Stimulated activated CD4-positive, alpha-beta T cell treated with anti-CD3 and anti-CD28 coated beads, Interleukin-2, amount 100 ng/mL, for 48 hours (primary cell): ENCODE results near the gene ALDH1A1.
"Not testable (repeated sequence)": the region's sequence is repeated elsewhere in the genome, so short reads cannot be mapped to it uniquely, and the experiment has no call there.

Experiments
- DNase-seq, 2 donors: peaks; one replicate each; pipeline ENCODE4 v3.0.0-alpha.2; 2020

ALDH1A1 gene

DNA sequence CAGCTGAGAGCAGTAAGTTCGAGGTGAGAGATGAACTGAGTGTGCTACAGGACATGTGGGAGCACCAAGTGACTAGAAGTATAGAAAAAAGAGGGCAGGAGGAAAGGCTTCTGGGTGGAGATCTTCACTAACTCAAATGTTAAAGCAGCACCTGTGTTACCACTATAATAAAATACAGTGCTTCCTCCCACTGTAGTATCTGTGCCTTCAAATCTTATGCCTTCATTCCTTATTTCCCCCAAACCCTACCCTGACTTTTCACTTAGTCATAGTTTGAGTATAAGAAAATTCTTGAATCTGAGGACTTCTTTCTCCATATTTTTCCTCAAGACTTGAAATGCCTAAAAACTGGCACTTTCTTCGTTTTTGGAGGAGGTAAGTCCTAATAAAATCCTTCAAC lies 61.8 kb downstream of the ALDH1A1 start:
- DNase-seq = no peak

DNA sequence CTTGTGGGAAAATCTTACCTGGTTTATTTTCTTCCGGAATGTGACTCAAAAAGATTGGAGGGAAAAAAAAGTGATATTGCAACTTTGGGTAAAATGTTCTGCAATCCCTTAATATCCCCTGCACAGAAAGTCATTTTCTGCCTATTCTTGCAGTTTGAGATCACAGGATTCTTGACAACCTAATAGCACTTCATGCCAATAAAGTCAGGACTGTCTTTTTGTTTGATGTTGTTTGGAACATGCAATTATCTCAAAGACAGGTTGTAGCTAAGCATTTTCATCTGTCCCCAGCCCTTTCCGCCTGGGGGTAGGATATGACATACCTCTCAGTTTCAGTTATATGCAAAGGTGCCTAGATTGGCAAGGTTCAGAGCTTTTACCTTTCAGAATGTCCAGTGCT lies 63.9 kb downstream of the ALDH1A1 start:
- no peak for DNase-seq

DNA sequence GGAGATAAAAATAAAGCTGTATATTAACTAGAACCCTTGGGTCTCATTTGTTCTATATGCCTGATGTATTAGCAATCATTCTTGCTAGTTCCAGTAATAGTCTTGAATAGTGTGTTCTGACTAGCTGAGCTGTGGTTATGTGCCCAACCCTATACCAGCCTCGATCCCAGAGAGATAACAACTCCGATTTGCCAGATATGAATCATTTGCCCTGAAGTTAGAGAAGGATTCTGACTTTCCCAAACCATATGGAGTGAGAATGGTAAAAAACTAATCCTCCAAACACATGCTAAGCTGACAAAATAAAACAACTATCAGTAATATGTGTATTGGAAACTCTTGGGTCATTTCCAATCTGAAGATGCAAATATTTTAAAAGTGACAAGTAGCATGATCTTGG lies 64.8 kb downstream of the ALDH1A1 start:
- DNase-seq = no peak

DNA sequence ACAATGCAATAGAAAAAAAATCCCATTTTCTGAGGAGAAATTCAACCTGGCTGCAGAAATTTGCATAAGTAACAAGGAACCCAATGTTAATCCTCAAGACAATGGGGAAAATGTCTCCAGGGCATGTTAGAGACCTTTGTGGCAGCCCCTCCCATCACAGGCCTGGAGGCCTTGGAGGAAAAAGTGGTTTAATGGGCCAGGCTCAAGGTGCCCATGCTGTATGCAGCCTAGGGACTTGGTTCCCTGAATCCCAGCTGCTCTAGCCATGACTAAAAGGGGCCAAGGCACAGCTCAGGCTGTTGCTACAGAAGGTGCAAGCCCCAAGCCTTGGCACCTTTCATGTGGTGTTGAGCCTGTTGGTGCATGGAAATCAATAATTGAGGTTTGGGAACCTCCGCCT lies 66.5 kb downstream of the ALDH1A1 start:
- no peak for DNase-seq

DNA sequence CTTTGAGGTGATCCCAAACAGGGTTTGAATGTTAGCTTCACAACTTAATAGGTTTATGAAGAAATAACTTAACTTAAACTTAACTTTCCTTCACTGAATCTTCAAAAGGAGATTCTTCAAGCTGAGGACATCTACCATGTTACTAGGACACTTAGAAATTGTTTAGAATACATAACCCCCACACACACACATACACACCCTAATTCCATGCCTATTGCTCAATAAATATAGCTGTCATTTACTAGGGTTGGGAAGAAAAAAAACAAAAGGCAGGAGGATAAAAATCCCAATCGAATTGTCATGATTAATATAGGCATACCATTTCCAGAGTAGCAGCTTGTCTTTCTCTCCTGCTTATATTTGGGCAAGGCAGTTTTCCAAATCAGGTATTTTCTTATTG lies 68.3 kb downstream of the ALDH1A1 start:
- no peak for DNase-seq

DNA sequence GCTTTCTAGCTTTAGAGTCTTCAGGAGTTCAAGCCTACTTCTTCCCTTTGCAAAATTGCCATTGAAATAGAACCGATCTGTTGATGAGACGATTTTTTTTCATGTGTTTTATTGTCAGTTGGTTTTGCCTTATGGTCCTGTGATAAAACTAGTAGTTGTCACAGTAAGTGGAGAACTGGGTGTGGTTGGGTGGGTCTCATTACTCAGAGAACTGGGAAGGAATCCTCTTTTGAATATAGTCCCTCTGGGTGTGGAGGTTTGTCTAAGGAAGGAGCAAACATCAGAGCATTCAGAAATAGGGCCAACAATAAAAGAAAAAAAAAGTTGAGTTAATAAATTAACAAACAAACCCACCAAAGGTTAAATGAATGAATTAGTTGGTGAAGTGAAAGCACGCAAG lies 69.0 kb downstream of the ALDH1A1 start:
- no peak for DNase-seq

DNA sequence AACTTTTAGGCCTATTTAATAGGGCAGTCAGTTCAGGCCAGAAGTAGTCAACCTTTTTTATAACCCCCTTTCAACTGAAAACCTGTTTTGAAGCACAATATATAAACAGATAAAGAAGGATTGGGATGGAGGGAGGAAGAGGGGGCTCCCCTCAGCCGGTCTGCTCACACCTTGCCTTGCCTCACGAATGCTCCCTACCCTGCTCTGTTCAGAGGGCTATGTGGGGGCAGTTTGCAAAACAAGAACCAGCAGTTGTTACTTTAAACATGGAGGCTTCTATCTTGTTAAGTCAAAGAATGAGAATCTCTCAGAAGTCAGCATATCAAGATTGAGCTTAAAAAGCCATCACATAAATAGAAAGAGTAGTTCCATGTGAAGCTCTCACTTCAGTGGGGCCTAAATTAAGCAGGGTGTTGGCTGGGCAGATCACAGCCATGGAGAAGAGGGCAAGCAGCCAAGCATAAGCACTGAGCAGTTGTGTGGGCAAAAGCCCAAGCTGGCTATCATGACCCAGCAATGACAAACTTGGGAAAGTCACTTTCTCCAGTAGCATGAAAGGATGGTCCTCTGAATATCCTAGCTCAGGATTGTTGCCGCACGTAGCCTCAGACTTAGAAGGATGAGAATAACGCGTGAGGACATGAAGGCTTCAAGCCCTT lies 70.6 kb downstream of the ALDH1A1 start:
- DNase-seq = no peak

DNA sequence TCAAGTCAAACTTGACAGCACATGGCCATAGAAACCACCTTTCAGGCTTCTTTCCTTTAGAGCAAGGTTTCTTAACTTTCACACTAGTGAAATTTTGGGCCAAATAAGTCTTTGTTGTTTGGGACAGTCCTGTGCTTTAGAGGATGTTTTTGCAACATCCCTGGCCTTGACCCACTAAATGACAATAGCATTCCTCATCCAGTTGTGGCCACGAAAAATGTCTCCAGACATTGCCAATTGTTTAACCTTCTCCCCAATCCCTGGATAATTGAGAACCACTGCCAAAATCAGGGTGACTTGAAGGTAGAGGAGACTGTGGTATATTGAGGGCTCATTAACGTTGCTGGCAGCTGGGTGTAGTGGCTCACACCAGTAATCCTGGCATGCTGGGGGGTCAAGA lies 72.0 kb downstream of the ALDH1A1 start:
- DNase-seq = no peak

DNA sequence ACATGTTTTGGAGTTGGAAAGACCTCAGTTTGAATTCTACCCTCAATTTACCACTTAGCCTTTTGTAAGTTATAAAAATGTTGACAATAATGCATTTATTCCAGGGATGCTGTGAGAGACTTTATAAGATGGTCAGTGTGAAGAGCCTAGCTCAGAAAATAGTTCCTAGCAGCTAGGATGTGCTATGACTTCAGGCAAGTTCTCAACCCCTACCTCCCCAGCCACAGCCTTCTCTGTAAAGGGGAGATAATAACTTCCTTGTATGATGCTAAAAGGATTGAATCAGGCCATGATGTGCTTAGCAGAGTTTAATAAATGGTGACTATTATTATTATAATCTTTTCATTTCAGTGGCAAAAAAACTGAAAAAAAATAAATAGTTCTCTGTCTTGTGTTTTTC lies 77.6 kb downstream of the ALDH1A1 start:
- no peak for DNase-seq

DNA sequence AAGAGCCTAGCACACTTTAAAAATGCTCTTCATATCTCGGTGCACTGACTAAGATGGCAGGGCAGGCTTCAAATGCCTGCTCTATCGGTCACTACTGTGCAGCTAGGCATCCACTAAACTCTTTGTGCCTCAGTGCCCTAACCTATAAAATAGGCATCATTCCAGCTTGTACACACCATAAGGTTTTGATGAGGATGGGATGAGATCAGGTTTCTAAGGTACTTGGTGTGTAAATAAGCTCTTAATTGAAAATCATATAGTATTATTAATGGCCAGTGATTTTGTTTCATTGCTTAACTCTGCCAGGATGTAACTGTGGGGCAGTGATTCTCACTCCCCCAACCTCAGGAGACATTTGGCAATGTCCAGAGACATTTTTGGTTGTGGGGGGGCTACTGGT lies 78.5 kb downstream of the ALDH1A1 start:
- no peak for DNase-seq

DNA sequence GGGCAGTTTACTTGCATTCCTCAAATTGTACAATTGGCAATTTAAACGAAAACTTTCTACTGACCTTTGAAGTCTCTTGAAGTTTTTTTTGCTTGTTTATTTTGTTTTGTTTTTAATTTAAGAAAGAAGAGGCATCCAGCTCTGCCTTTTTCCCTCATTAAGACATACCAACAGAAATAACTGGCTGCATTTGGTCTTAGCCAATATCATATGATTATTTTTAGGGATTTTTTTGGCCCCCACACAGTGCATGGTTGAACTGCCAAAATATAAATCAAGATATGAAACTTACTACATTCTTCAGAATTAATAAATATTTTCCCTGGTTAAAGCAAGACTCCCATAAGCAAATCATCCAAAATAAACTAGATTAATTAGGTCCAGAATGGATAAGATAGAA lies 79.4 kb downstream of the ALDH1A1 start:
- no peak for DNase-seq

DNA sequence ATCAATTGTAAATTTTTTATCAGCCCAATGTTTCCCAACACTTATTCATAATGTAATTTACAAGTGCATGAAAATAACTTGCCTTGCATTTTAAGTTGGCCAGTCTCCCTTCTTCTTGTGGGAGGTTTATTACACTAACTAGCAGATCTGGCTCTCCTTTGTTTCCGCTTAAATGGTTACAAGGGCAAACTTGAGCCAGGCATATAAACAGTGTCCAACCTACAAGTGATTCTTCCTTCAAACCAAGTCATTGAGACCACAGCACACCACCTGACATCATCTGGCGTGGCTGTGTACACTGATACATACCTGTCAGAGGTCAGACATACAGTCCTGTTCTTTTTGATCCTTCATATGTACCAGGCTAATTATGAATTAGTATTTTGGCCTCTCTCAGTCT lies 80.1 kb downstream of the ALDH1A1 start:
- DNase-seq = no peak

DNA sequence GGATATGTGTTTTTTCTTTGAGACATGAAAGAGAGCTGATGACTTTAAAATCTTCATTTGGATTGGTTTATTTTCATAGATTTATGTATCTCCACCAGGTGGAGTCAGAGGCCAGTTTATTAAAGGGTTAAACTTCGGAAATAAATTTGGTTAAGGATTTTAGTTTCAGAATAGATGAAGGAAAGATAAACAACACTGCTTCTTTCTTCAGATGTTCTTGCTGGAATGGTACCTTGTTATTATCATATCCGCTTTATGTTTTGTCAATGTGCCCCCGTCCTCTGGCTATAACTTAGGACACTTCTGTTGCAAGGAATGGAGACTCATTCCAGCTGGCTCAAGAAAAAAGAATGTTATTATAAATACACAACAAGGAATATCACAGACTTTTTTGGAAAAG lies 81.2 kb downstream of the ALDH1A1 start:
- no peak for DNase-seq

DNA sequence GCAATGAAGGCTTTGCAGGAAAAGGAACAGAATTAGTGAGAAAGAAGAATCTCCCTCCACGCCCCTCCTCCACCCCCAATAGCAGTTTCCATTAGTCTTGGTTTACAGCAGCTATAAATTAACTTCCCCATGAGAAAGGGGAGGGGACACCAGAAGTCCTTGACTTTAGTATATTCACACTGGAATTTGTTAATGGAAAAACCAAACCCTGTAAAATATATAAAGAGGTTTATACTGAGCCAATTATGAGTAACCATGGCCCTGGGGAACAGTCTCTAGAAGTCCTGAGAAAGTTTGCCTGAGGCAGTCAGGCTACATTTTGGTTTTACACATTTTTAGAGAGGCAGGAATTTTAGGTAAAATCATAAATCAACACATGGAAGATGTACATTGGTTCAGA lies 88.5 kb downstream of the ALDH1A1 start:
- DNase-seq = no peak

DNA sequence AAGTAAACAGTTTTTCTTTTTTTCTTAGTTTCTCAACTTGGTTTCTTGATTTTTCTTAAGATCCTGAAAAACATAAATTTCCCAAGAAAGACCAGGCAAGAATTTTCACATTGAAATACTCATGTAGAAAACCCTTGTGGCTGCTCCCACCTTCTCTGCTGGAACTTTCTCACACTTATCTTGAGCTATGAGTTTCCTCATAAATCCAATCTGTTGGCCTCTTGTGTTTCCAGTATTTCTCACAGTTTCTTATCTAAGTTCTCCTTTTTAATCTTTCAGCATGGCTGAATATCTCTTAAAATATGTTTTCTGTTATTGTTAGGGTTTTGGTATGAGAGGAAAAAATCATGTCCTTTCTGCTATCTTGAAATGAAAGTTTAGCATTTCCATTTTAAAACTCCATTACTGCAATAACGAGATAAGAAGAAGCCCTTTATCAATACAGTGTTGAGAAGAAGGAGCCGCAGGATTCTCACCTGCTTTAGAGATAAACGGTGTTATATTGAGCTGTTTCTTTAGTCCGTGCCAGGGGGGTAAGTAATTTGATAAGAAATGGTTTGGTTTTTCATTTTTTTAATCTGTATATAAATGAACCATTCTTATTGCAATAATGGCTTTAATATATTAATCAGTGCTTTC lies 89.3 kb downstream of the ALDH1A1 start:
- DNase-seq = no peak

DNA sequence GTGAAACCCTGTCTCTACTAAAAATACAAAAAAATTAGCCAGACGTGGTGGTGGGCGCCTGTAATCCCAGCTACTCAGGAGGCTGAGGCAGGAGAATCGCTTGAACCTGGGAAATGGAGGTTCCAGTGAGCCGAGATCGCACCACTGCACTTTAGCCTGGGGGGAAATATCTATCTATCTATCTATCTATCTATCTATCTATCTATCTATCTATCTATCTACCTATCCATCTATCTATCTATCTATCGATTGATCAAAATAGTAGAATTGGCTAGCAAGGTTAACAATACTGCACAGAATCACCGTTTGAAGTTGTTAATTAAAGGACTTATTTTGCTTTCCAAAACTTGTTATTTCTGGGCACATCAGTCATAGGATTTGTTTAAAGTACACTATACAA lies 90.1 kb downstream of the ALDH1A1 start:
- DNase-seq = not testable (repeated sequence)

DNA sequence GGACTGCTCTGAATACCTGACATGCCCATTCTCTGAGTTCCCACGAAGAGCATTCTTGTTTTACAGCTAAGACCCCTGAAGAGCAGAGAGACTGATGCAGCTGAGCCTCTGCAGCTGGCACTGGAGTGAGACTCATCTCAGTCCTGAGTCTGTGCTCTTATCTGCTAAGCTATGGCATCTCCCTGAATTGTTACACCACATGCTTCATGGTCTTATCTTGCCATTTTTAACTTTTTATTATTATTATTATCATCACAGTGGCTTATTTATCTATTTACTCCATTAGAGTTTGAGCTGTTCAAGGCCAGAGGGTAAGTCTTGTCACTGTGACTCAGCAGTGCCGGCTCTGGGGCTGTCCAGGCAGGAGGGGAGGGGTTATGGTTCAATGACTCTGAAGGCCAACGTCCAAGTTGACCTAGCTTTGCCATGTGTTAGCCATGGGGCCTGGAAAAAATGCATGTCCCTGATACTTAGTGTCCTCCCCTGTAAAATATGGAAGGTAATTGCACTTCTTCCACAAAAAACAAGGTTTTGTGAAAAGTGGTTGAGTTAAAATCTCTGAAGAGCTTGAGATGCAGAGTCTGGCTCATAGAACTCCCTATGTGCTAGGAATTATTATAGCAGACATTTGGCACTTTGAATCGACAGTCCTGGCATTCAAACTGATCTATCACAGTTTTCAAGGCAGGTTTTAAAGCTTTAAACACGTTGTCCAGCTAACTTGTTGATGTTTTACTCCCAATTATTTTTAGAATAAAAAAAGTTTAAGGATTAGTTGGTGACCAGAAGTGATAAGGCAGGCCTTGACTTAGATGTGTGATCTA lies 94.6 kb downstream of the ALDH1A1 start:
- DNase-seq = no peak

DNA sequence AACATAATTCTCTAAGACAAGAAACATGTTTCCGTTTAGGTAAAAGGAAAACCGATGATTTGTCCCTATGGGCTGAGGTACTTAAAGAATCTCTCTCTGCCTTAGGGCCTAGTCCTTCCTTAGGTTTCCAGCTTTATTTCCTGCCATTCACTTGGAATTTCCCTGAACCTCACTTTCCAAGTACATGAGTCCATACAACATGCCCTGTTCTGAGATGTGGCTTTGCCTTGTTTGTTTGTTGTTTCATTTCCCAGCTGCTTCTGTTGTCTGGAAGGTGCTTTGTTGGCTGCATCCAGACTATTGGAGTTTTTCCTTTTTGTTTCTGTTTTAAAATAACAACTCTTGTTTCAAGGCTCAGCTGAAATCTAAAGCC lies 95.2 kb downstream of the ALDH1A1 start:
- DNase-seq = no peak

DNA sequence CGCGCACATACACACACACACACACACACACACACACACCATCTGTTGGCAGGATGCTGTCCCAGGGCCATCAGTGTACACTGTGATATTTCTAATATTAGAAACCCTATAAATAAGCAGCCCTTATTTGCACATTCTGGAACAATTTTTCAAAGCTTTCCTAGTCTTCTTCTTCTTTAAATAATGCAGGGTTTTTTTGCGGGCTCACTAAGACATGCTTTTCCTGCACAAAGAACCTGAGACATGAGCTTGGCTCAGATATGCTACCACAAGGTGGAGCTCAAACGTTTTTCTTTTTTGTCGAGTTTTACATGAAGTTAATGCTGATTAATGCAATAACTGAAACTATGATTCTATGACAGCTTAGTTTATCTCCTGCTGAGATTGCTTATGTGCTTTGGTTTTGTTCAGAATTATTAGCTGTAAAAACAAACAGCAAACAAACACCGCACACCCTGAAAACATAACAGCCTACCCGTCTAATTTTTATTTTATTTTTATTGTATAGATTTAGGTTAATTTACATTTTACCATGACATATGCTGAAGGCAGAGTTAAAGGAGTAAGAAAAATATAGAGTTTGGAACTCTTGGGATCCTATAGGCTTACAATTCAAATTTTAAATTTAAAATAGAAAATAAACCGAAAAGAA lies 95.8 kb downstream of the ALDH1A1 start:
- no peak for DNase-seq

DNA sequence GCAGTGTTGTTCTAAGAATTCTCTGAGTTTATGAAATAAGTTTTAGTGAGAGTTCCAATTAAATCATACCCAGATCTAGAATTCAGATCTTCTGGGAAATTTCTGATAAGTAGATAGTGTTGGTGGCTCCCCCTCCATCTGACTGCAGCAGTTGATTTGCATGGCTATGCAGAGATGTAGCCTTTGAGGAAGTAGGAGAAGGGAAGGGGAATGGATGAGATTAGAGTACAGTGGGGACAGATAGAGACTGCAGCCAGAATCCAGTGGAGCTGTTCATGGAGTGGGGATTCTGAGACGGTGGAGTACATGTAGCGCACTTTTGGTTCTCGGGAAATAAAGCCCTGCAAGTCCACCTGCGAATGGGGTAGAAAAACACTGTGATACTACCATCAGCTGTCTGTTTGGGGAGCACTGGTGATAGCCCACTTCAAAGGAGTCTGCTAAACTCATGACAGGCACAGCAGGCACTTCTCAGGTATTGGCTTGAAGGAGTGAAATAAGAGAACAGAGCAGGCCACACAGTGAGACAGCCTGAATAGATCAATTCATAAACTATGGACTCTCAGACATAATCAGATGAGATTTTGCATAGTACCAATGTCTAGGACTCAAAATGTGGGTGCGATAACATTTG lies 96.8 kb downstream of the ALDH1A1 start:
- DNase-seq = no peak

DNA sequence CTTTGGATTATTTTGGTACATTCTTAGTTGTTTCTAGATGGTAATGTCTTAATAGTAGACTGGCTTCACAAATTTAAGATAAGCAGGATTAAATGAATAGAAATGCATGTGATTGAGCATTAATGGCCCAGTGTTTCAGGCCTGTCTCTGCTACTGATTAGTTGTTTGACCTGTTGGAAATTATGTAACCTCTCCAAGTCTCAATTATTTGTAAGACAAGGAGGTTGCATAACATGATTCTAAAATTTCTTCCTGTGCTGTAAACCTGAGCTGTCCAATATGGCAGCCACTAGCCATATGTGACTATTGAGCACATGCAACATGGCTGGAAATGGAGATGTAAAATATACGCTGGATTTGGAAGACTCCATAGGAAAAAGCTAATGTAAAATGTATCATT lies 97.5 kb downstream of the ALDH1A1 start:
- DNase-seq = no peak
